Lower leg skin (tissue), 3 donors: ENCODE results near the gene MAPT.

Source experiments
- POLR2A ChIP-seq, 2 donors: fragments of 450-650 bp; IDR thresholded peaks; one replicate each; pipeline ENCODE4 v1.6.1; 2016 to 2017; ENCODE audit warnings: antibody characterized with exemption in 2 of 2, mild to moderate bottlenecking in 1 of 2, moderate library complexity in 1 of 2
- TF ChIP-seq, protein P1 (sequence below), 3 donors: fragments of 450-650 bp; IDR thresholded peaks; one replicate each; pipeline ENCODE4 v1.5.1; 2016; ENCODE audit warnings: antibody characterized with exemption in 3 of 3, mild to moderate bottlenecking in 3 of 3, moderate library complexity in 2 of 3

DNA sequence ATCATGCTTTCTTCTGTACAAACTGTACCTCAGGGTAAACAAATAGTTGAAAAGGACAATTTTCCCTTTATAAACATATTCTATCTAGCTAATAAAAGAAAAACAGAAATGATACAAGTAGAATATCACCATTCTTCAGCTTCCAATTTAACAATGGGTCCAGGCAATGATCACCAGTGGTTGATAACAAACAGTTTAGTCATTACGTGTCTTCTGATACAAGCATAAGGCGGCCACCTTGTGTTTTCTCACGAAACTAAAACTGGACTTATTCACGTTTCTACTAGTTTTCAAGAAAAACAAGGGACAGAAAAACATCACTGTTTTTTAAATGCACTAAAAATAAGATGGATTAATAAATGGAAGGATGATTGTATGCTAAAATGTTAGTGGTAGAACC, 163.0 kb downstream of the MAPT start:
- TF ChIP-seq, protein P1, sequence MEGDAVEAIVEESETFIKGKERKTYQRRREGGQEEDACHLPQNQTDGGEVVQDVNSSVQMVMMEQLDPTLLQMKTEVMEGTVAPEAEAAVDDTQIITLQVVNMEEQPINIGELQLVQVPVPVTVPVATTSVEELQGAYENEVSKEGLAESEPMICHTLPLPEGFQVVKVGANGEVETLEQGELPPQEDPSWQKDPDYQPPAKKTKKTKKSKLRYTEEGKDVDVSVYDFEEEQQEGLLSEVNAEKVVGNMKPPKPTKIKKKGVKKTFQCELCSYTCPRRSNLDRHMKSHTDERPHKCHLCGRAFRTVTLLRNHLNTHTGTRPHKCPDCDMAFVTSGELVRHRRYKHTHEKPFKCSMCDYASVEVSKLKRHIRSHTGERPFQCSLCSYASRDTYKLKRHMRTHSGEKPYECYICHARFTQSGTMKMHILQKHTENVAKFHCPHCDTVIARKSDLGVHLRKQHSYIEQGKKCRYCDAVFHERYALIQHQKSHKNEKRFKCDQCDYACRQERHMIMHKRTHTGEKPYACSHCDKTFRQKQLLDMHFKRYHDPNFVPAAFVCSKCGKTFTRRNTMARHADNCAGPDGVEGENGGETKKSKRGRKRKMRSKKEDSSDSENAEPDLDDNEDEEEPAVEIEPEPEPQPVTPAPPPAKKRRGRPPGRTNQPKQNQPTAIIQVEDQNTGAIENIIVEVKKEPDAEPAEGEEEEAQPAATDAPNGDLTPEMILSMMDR (IDR thresholded peaks at IDR 0.05) = no peak
- no peak for TF ChIP-seq POLR2A (IDR thresholded peaks at IDR 0.05)
